ENCODE data around the gene DDX31. TPM values are rescaled to one million over a fixed set of nuclear protein-coding genes. Genes with fewer than 3 reads are reported as not detected.

The DDX31 gene
- total RNA-seq, 4 donors from 2014 or later = 10.2 to 18.3 (median 11.8) TPM

GRCh38 chr9:132551556-132551955 is 118.2 kb downstream of the DDX31 start:
- intact Hi-C loops (cut with DNase I) = no loop called here
- 79 to 80% methylated on average over 9 to 11 of the region's 13 CpGs for WGBS, 2 donors
- TF ChIP-seq CTCF (IDR thresholded peaks at IDR 0.05) = no peak
- TF ChIP-seq POLR2A (IDR thresholded peaks at IDR 0.05) = no peak

GRCh38 chr9:132548751-132549640 is 120.8 kb downstream of the DDX31 start:
- DNase-seq = no peak
- Histone ChIP-seq H3K4me1 (peaks cover 0 to 9% (median 3%) of the 10 kb centered on the region in 3 donors), H3K27me3 (peaks cover 0 to 72% (median 0%) of the 10 kb centered on the region in 4 donors), H3K9me3 (no peaks in the 10 kb centered on the region), H3K27ac (no peak overlapping the region), H3K4me3 (no peak overlapping the region), H3K36me3 (no peaks in the 10 kb centered on the region)
- TF ChIP-seq CTCF (IDR thresholded peaks at IDR 0.05) = no peak
- TF ChIP-seq POLR2A (IDR thresholded peaks at IDR 0.05) = no peak
- intact Hi-C loops (cut with DNase I) = no loop called here
- 57 to 58% methylated on average over 13 to 16 of the region's 17 CpGs for WGBS, 2 donors

More at GRCh38 chr9:132551556-132551955, 118.2 kb downstream of the DDX31 start:
- H3K36me3 ChIP-seq = no peaks in the 10 kb centered on the region
- H3K4me1 ChIP-seq = peaks cover 0 to 2% (median 0%) of the 10 kb centered on the region in 3 donors
- H3K27ac ChIP-seq = no peak overlapping the region
- H3K27me3 ChIP-seq = peaks cover 0 to 72% (median 0%) of the 10 kb centered on the region in 4 donors
- DNase-seq = no peak
- no peak overlapping the region for H3K4me3 ChIP-seq
- H3K9me3 ChIP-seq = no peaks in the 10 kb centered on the region

GRCh38 chr9:132547976-132548730 is 121.6 kb downstream of the DDX31 start:
- no peaks in the 10 kb centered on the region for H3K36me3 ChIP-seq
- H3K9me3 ChIP-seq = no peaks in the 10 kb centered on the region
- peaks cover 0 to 9% (median 3%) of the 10 kb centered on the region in 3 donors for H3K4me1 ChIP-seq
- DNase-seq = no peak
- H3K4me3 ChIP-seq = no peak overlapping the region
- TF ChIP-seq CTCF (IDR thresholded peaks at IDR 0.05) (no peak), POLR2A (IDR thresholded peaks at IDR 0.05) (no peak)
- H3K27me3 ChIP-seq = peaks cover 0 to 73% (median 0%) of the 10 kb centered on the region in 4 donors
- WGBS, 2 donors = 54 to 58% methylated on average over 18 to 19 of the region's 21 CpGs
- intact Hi-C loops (cut with DNase I) = no loop called here
- no peak overlapping the region for H3K27ac ChIP-seq

GRCh38 chr9:132547436-132547835 is 122.3 kb downstream of the DDX31 start:
- Histone ChIP-seq H3K4me3 (no peak overlapping the region), H3K27ac (no peak overlapping the region), H3K9me3 (no peaks in the 10 kb centered on the region), H3K27me3 (peaks cover 0 to 77% (median 0%) of the 10 kb centered on the region in 4 donors), H3K4me1 (peaks cover 0 to 9% (median 3%) of the 10 kb centered on the region in 3 donors), H3K36me3 (no peaks in the 10 kb centered on the region)
- WGBS, 2 donors = 85 to 93% methylated on average over 4 of the region's 13 CpGs
- no peak for DNase-seq
- no peak for TF ChIP-seq CTCF (IDR thresholded peaks at IDR 0.05)
- TF ChIP-seq POLR2A (IDR thresholded peaks at IDR 0.05) = no peak
- intact Hi-C loops (cut with DNase I) = no loop called here

GRCh38 chr9:132547052-132547431 is 122.7 kb downstream of the DDX31 start:
- H3K36me3 ChIP-seq = no peaks in the 10 kb centered on the region
- no peaks in the 10 kb centered on the region for H3K9me3 ChIP-seq
- intact Hi-C loops (cut with DNase I) = no loop called here
- H3K4me1 ChIP-seq = peaks cover 0 to 9% (median 3%) of the 10 kb centered on the region in 3 donors
- H3K4me3 ChIP-seq = no peak overlapping the region
- peaks cover 0 to 81% (median 0%) of the 10 kb centered on the region in 4 donors for H3K27me3 ChIP-seq
- TF ChIP-seq CTCF (IDR thresholded peaks at IDR 0.05) = no peak
- TF ChIP-seq POLR2A (IDR thresholded peaks at IDR 0.05) = no peak
- no peak for DNase-seq
- no peak overlapping the region for H3K27ac ChIP-seq
- 59 to 75% methylated on average over 4 to 5 of the region's 7 CpGs for WGBS, 2 donors
